WTC11 (cell line): ENCODE measurements around the gene RPL36. TPM values are rescaled to one million over a fixed set of nuclear protein-coding genes. Genes with fewer than 3 reads are reported as not detected.

ENCODE experiments used
- ATAC-seq: fragments of 200-7000 bp; cut with Tn5 transposase; 2 replicates; pipeline ENCODE4 v1.10.0; 2021; ENCODE audit warnings: mild to moderate bottlenecking, moderate library complexity
- CTCF ChIA-PET: fragments of 300-600 bp; sonication (Branson Sonifier 250); formaldehyde crosslinking; loops from one replicate; lab custom pipeline; 2021; ENCODE audit warnings: antibody characterized with exemption; lab: Charles Lee
- POLR2A ChIA-PET: fragments of 350-600 bp; sonication (Branson Sonifier 250); formaldehyde crosslinking; loops from one replicate; lab custom pipeline; 2021; ENCODE audit warnings: antibody characterized with exemption; lab: Charles Lee
- DNase-seq: peaks from one replicate; pipeline ENCODE4 v3.0.0; 2021; ENCODE audit warnings: low spot score
- H3K27ac Mint-ChIP-seq: 2 replicates; pipeline ENCODE4 v1.8.0; 2021; ENCODE audit warnings: mixed read lengths
- H3K27me3 Mint-ChIP-seq: 2 replicates; pipeline ENCODE4 v1.8.0; 2021; ENCODE audit warnings: low read depth, mild to moderate bottlenecking, moderate library complexity, mixed read lengths
- H3K36me3 Mint-ChIP-seq: 2 replicates; pipeline ENCODE4 v1.8.0; 2021; ENCODE audit warnings: mixed read lengths
- H3K4me1 Mint-ChIP-seq: 2 replicates; pipeline ENCODE4 v1.8.0; 2022; ENCODE audit warnings: mixed read lengths
- H3K4me3 Mint-ChIP-seq: 2 replicates; pipeline ENCODE4 v1.8.0; 2021; ENCODE audit warnings: mild to moderate bottlenecking, moderate library complexity, mixed read lengths
- H3K9me3 Mint-ChIP-seq: 2 replicates; pipeline ENCODE4 v1.8.0; 2021; ENCODE audit warnings: mixed read lengths
- CREM ChIP-seq: sonication (generic); formaldehyde crosslinking; IDR thresholded peaks from 2 replicates; pipeline ENCODE4 v1.8.1; 2022; ENCODE audit warnings: mild to moderate bottlenecking, missing genetic modification reagents, moderate library complexity
- FOXK1 ChIP-seq: sonication (generic); formaldehyde crosslinking; IDR thresholded peaks from 2 replicates; pipeline ENCODE4 v1.8.0; 2022; ENCODE audit warnings: mild to moderate bottlenecking, moderate library complexity, missing genetic modification reagents
- GABPB1 ChIP-seq: sonication (generic); formaldehyde crosslinking; IDR thresholded peaks from 2 replicates; pipeline ENCODE4 v1.8.1; 2023; ENCODE audit warnings: mild to moderate bottlenecking, missing genetic modification reagents
- JUN ChIP-seq: sonication (generic); formaldehyde crosslinking; IDR thresholded peaks from 2 replicates; pipeline ENCODE4 v1.8.0; 2023; ENCODE audit warnings: mild to moderate bottlenecking, missing genetic modification reagents
- NFATC4 ChIP-seq: fragments of 250-450 bp; sonication (Bioruptor Pico); IDR thresholded peaks from 2 replicates; pipeline ENCODE4 v1.9.0; 2021; ENCODE audit warnings: mild to moderate bottlenecking
- NFE2L1 ChIP-seq: sonication (generic); formaldehyde crosslinking; IDR thresholded peaks from 2 replicates; pipeline ENCODE4 v1.8.1; 2023; ENCODE audit warnings: missing genetic modification reagents
- PRRX2 ChIP-seq: fragments of 250-450 bp; sonication (Bioruptor Pico); IDR thresholded peaks from 2 replicates; pipeline ENCODE4 v1.8.0; 2021; ENCODE audit warnings: mild to moderate bottlenecking
- RELA ChIP-seq: sonication (generic); formaldehyde crosslinking; IDR thresholded peaks from 2 replicates; pipeline ENCODE4 v1.8.1; 2022; ENCODE audit warnings: missing genetic modification reagents, mild to moderate bottlenecking, borderline replicate concordance
- SOX15 ChIP-seq: fragments of 250-450 bp; sonication (Bioruptor Pico); IDR thresholded peaks from 2 replicates; pipeline ENCODE4 v1.9.0; 2021; ENCODE audit warnings: mild to moderate bottlenecking
- ZNF396 ChIP-seq: fragments of 250-450 bp; sonication (Bioruptor Pico); IDR thresholded peaks from 2 replicates; pipeline ENCODE4 v1.8.0; 2021; ENCODE audit warnings: mild to moderate bottlenecking, moderate library complexity, borderline replicate concordance
- ZNF416 ChIP-seq: fragments of 250-450 bp; sonication (Bioruptor Pico); IDR thresholded peaks from 2 replicates; pipeline ENCODE4 v1.9.0; 2021; ENCODE audit warnings: mild to moderate bottlenecking, inconsistent platforms
- ZNF423 ChIP-seq: fragments of 250-450 bp; sonication (Bioruptor Pico); IDR thresholded peaks from 2 replicates; pipeline ENCODE4 v2.1.2; 2022; ENCODE audit warnings: mild to moderate bottlenecking, moderate library complexity
- total RNA-seq: library from RNA; stranded (reverse); gene quantifications from 3 replicates; pipeline ENCODE4 v1.2.3, GENCODE V29; 2021
- TF ChIP-seq, protein P1 (sequence below): fragments of 250-450 bp; sonication (Bioruptor Pico); IDR thresholded peaks from 2 replicates; pipeline ENCODE4 v1.9.0; 2021; ENCODE audit warnings: mild to moderate bottlenecking, borderline replicate concordance
- TF ChIP-seq, protein P2 (sequence below): sonication (generic); formaldehyde crosslinking; IDR thresholded peaks from 2 replicates; pipeline ENCODE4 v1.8.1; 2023; ENCODE audit warnings: mild to moderate bottlenecking, missing genetic modification reagents, moderate library complexity
- TF ChIP-seq, protein P3 (sequence below): fragments of 250-450 bp; sonication (Bioruptor Pico); IDR thresholded peaks from 2 replicates; pipeline ENCODE4 v1.9.0; 2021; ENCODE audit warnings: moderate library complexity, mild to moderate bottlenecking, inconsistent platforms, borderline replicate concordance
- TF ChIP-seq, protein P4 (sequence below): sonication (generic); formaldehyde crosslinking; IDR thresholded peaks from 2 replicates; pipeline ENCODE4 v1.8.1; 2023; ENCODE audit warnings: mild to moderate bottlenecking, missing genetic modification reagents, moderate library complexity
- TF ChIP-seq, protein P5 (sequence below): sonication (generic); formaldehyde crosslinking; IDR thresholded peaks from 2 replicates; pipeline ENCODE4 v1.8.1; 2023; ENCODE audit warnings: mild to moderate bottlenecking, moderate library complexity, missing genetic modification reagents
- TF ChIP-seq, protein P6 (sequence below): sonication (generic); formaldehyde crosslinking; IDR thresholded peaks from 2 replicates; pipeline ENCODE4 v1.8.0; 2023; ENCODE audit warnings: mild to moderate bottlenecking, missing genetic modification reagents

The RPL36 gene
- total RNA-seq, 1 experiment from 2014 or later, result 1,080 TPM

DNA sequence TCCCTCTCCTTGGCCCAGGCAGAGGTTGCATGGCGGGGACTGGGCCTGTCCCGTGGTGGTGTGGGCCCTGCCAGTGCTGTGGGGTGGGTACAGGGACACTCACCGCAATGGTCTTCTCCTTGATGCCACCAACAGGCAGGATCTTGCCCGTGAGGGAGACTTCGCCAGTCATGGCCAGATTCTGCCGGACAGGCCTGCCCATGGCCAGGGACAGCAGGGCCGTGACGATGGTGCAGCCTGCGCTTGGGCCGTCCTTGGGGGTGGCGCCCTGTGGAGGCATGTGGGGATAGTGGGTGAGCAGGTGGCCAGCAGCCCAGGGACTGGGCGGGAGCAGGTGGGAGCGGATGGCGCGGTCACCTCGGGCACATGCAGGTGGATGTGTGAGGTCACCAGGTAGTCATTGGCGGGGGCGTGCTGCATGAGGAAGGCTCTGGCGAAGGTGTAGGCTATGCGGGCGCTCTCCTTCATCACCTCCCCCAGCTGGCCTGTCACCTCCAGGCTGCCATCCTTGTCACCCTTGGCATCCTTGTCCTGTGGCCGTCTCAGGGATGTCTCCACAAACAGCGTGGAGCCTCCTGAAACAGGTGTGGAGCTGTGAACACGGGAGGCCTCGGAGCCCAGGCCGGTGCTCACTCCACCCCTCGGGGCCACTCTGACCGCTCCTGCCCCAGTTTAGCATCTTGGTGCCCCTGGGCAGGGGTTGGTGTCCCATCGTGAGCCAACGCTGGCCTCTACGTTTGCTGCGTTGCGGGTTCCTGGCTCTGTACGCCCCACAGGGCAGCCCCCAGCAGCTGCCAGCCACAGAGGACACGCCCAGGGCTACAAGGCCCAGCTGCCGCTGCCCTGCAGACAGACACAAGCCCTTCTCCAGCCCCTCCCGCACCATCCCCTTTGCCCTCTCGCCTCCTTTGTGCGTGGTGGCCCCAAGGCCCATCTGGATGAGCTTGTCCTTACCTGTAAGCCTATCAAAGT lies 3.4 kb downstream of the RPL36 start (continued):
- TF ChIP-seq, protein P1, sequence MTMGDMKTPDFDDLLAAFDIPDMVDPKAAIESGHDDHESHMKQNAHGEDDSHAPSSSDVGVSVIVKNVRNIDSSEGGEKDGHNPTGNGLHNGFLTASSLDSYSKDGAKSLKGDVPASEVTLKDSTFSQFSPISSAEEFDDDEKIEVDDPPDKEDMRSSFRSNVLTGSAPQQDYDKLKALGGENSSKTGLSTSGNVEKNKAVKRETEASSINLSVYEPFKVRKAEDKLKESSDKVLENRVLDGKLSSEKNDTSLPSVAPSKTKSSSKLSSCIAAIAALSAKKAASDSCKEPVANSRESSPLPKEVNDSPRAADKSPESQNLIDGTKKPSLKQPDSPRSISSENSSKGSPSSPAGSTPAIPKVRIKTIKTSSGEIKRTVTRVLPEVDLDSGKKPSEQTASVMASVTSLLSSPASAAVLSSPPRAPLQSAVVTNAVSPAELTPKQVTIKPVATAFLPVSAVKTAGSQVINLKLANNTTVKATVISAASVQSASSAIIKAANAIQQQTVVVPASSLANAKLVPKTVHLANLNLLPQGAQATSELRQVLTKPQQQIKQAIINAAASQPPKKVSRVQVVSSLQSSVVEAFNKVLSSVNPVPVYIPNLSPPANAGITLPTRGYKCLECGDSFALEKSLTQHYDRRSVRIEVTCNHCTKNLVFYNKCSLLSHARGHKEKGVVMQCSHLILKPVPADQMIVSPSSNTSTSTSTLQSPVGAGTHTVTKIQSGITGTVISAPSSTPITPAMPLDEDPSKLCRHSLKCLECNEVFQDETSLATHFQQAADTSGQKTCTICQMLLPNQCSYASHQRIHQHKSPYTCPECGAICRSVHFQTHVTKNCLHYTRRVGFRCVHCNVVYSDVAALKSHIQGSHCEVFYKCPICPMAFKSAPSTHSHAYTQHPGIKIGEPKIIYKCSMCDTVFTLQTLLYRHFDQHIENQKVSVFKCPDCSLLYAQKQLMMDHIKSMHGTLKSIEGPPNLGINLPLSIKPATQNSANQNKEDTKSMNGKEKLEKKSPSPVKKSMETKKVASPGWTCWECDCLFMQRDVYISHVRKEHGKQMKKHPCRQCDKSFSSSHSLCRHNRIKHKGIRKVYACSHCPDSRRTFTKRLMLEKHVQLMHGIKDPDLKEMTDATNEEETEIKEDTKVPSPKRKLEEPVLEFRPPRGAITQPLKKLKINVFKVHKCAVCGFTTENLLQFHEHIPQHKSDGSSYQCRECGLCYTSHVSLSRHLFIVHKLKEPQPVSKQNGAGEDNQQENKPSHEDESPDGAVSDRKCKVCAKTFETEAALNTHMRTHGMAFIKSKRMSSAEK, result 0 out of 2 replicates have a peak, but pooled peaks have one; percentile 40

DNA sequence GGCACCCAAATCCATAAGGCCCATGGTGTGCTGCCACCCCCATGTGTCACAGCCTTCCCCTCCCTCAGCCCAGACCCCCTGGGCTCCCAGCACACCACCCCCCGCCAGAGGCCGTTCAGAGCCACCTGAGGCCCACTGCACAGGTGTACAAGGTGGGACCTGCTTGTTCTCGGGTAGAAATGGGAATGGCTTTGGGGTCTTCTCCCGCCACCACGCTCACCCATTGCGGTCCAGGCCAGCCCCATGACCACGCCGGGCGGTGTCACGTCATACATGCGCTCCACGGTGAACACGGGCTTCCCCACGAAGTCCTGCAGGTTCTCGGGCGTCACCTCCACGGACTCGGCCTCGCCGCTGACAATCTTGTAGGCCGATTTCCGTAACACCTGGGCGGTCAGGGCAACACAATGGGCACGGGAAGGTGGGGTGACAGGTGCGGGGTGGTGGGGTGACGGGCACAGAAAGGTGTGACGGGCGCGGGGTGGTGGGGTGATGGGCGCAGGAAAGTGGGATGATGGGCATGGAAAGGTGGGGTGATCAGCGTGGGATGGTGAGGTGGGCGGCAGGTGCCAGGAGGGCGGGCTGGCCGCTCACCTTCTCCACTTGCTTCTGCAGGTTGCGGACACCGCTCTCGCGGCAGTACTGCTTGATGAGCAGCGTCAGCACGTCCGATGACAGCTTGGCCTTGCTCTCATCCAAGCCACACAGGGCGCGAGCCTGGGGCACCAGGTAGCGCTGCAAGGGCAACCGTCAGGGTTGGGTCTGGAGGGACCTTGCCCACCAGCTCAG lies 4.3 kb downstream of the RPL36 start:
- ATAC-seq (no peak), DNase-seq (no peak)
- CTCF ChIA-PET, result no interaction called here
- H3K9me3 Mint-ChIP-seq, result no peaks in the 10 kb centered on the region
- peak overlapping the region; percentile 32; the same call in 1 of the 2 replicates for H3K27ac Mint-ChIP-seq
- peaks cover 48% of the 10 kb centered on the region for H3K36me3 Mint-ChIP-seq
- no peak overlapping the region for H3K4me3 Mint-ChIP-seq
- no peaks in the 10 kb centered on the region for H3K27me3 Mint-ChIP-seq
- TF ChIP-seq NFATC4 (CRISPR knock-in tag), result 0 out of 2 replicates have a peak, but pooled peaks have one; percentile 17
- TF ChIP-seq FOXK1, result no peak
- POLR2A ChIA-PET, result interaction anchor here (0.6 to 0.9 kb wide), 2 partner anchors 22 to 24 kb away, joined by 3 to 4 read pairs; no protein-coding TSS in a partner anchor
- H3K4me1 Mint-ChIP-seq, result peaks cover 6% of the 10 kb centered on the region; the same call in 1 of the 2 replicates

DNA sequence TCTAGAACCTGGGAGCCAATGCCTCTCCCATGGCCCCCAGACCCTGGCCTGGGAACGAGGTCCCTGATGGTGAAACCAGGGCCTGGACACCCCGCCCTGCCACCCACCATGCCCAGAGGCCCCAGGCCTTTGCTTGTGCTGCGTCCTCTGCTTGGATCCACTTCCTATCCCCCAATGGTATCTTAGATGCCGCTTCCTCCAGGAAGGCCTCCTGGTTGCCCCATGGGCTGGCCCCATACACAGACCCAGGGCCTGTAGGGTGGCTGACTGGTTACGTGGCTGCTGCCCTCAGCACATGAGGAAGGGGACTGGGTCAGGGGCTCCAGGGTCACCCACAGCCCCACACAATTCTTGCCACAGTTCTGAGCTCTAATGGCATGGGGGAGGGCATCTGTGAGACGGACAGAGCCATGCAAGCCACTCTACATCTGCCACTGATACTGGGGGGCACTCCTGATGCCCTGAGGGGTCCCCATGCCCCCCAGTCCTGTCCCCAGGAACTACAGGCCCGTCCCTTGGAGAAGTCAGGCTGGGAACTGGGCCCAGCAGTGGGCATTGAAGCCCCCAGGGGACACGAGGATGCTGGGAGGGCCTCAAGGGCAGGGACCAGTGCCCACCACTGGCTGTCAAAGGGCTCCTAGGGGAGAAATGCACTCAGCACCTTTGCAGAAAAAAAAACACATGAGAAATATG lies 5.0 kb downstream of the RPL36 start:
- ChIA-PET CTCF (interaction anchor here (1.1 to 1.6 kb wide), 2 partner anchors 8 to 25 kb away, joined by 3 to 9 read pairs; partner anchors contain the start of genes CATSPERD and LONP1), POLR2A (interaction anchor here (0.5 kb wide), 1 partner anchor 732 kb away, joined by 3 read pairs; no protein-coding TSS in a partner anchor)
- ATAC-seq, result no peak
- DNase-seq, result no peak
- Mint-ChIP-seq H3K9me3 (no peaks in the 10 kb centered on the region), H3K4me1 (0 out of 2 replicates have a peak, but pooled peaks cover 3% of the 10 kb centered on the region), H3K27ac (no peak overlapping the region), H3K27me3 (no peaks in the 10 kb centered on the region), H3K36me3 (peaks cover 48% of the 10 kb centered on the region), H3K4me3 (no peak overlapping the region)
- TF ChIP-seq NFE2L1 (no peak), SOX15 (CRISPR knock-in tag) (no peak), ZNF396 (CRISPR knock-in tag) (no peak), CREM (CRISPR knock-in tag) (no peak), PRRX2 (no peak), ZNF423 (no peak), JUN (CRISPR knock-in tag) (no peak), ZNF416 (CRISPR knock-in tag) (no peak), RELA (CRISPR knock-in tag) (no peak), GABPB1 (CRISPR knock-in tag) (no peak)
- TF ChIP-seq, protein P2, sequence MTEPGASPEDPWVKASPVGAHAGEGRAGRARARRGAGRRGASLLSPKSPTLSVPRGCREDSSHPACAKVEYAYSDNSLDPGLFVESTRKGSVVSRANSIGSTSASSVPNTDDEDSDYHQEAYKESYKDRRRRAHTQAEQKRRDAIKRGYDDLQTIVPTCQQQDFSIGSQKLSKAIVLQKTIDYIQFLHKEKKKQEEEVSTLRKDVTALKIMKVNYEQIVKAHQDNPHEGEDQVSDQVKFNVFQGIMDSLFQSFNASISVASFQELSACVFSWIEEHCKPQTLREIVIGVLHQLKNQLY, result no peak
- TF ChIP-seq, protein P3, sequence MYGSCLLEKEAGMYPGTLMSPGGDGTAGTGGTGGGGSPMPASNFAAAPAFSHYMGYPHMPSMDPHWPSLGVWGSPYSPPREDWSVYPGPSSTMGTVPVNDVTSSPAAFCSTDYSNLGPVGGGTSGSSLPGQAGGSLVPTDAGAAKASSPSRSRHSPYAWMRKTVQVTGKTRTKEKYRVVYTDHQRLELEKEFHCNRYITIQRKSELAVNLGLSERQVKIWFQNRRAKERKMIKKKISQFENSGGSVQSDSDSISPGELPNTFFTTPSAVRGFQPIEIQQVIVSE (CRISPR knock-in tag), result no peak
- TF ChIP-seq, protein P4, sequence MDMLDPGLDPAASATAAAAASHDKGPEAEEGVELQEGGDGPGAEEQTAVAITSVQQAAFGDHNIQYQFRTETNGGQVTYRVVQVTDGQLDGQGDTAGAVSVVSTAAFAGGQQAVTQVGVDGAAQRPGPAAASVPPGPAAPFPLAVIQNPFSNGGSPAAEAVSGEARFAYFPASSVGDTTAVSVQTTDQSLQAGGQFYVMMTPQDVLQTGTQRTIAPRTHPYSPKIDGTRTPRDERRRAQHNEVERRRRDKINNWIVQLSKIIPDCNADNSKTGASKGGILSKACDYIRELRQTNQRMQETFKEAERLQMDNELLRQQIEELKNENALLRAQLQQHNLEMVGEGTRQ (CRISPR knock-in tag), result no peak
- TF ChIP-seq, protein P5, sequence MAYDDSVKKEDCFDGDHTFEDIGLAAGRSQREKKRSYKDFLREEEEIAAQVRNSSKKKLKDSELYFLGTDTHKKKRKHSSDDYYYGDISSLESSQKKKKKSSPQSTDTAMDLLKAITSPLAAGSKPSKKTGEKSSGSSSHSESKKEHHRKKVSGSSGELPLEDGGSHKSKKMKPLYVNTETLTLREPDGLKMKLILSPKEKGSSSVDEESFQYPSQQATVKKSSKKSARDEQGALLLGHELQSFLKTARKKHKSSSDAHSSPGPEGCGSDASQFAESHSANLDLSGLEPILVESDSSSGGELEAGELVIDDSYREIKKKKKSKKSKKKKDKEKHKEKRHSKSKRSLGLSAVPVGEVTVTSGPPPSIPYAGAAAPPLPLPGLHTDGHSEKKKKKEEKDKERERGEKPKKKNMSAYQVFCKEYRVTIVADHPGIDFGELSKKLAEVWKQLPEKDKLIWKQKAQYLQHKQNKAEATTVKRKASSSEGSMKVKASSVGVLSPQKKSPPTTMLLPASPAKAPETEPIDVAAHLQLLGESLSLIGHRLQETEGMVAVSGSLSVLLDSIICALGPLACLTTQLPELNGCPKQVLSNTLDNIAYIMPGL (CRISPR knock-in tag), result no peak
- TF ChIP-seq, protein P6, sequence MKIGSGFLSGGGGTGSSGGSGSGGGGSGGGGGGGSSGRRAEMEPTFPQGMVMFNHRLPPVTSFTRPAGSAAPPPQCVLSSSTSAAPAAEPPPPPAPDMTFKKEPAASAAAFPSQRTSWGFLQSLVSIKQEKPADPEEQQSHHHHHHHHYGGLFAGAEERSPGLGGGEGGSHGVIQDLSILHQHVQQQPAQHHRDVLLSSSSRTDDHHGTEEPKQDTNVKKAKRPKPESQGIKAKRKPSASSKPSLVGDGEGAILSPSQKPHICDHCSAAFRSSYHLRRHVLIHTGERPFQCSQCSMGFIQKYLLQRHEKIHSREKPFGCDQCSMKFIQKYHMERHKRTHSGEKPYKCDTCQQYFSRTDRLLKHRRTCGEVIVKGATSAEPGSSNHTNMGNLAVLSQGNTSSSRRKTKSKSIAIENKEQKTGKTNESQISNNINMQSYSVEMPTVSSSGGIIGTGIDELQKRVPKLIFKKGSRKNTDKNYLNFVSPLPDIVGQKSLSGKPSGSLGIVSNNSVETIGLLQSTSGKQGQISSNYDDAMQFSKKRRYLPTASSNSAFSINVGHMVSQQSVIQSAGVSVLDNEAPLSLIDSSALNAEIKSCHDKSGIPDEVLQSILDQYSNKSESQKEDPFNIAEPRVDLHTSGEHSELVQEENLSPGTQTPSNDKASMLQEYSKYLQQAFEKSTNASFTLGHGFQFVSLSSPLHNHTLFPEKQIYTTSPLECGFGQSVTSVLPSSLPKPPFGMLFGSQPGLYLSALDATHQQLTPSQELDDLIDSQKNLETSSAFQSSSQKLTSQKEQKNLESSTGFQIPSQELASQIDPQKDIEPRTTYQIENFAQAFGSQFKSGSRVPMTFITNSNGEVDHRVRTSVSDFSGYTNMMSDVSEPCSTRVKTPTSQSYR (CRISPR knock-in tag), result no peak
